NB4 (cell line): ENCODE measurements around the gene MACC1.

Experiments used
- DNase-seq: peaks from one replicate; pipeline ENCODE4 v3.0.0; 2010; ENCODE audit warnings: low read depth
- H3K4me3 ChIP-seq: one replicate; pipeline ENCODE4 v1.5.1; 2011; ENCODE audit warnings: mild to moderate bottlenecking, low read depth, low read length, moderate library complexity
- MYC ChIP-seq: IDR thresholded peaks from 2 replicates; pipeline ENCODE4 v1.6.1; 2011; ENCODE audit warnings: low read depth, low read length
- POLR2A ChIP-seq: IDR thresholded peaks from 2 replicates; pipeline ENCODE4 v1.6.1; 2011; ENCODE audit warnings: mild to moderate bottlenecking; ENCODE audit not compliant: insufficient read length; ENCODE audit errors: extremely low read depth
- TF ChIP-seq, protein P1 (sequence below): IDR thresholded peaks from 2 replicates; pipeline ENCODE4 v1.6.1; 2011; ENCODE audit warnings: low read depth, low read length
- TF ChIP-seq, protein P2 (sequence below): IDR thresholded peaks from one replicate; pipeline ENCODE4 v1.5.1; 2012; ENCODE audit warnings: low read depth, low read length

MACC1 gene

DNA sequence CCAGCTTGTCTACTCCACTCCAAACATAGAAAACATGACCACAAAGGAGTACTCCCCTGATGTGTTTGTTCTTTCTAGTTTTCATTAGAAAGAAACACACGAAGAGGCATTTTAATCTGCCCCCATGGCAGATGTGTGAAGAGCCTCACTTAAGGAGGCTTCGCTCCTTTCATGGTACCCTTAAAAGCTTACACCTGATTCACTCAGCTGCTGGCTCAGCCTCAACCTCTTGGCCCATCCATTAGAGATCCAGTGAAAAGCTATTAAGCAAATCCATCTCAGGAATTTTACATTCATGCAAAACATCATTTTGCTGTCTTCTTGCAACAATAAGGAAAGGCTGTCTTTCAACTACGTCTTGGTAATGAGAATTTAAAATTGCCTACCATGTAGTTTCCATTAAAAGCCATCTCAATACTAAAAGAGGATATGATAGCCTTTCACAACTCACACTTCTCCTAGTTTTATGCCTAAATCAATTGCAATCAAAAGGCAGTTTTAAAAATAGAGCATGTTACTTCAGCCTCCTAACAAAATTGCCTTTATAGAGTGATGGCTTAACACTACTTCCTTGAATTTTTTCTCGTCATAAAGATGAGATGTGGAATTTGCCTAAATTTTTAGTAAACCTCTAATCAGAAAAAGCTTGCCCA, 22.7 kb downstream of the MACC1 start:
- TF ChIP-seq, protein P1, sequence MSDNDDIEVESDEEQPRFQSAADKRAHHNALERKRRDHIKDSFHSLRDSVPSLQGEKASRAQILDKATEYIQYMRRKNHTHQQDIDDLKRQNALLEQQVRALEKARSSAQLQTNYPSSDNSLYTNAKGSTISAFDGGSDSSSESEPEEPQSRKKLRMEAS, result no peak
- TF ChIP-seq POLR2A (no peak), MYC (no peak)
- TF ChIP-seq, protein P2, sequence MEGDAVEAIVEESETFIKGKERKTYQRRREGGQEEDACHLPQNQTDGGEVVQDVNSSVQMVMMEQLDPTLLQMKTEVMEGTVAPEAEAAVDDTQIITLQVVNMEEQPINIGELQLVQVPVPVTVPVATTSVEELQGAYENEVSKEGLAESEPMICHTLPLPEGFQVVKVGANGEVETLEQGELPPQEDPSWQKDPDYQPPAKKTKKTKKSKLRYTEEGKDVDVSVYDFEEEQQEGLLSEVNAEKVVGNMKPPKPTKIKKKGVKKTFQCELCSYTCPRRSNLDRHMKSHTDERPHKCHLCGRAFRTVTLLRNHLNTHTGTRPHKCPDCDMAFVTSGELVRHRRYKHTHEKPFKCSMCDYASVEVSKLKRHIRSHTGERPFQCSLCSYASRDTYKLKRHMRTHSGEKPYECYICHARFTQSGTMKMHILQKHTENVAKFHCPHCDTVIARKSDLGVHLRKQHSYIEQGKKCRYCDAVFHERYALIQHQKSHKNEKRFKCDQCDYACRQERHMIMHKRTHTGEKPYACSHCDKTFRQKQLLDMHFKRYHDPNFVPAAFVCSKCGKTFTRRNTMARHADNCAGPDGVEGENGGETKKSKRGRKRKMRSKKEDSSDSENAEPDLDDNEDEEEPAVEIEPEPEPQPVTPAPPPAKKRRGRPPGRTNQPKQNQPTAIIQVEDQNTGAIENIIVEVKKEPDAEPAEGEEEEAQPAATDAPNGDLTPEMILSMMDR, result no peak
- DNase-seq, result no peak
- H3K4me3 ChIP-seq, result no peak overlapping the region

DNA sequence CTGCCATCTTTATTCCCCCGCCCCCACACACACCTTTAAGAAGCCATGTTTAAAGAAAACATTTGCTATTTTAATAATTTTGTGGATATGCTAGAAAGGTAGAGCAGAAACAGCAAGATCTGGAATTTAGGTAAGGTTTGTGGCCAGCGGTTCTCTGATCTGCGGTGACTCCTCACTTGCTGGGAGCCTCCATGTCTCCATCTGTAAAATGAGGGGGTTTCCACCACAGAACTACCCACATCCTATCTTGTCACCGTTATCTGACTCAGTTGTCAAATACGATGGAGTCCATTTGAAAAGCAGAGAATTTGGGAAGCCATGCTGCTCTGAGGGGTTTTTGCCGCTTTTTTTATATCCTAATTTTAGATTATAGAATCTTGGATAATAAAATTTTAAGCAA, 23.3 kb downstream of the MACC1 start:
- H3K4me3 ChIP-seq, result no peak overlapping the region
- no peak for DNase-seq
- TF ChIP-seq, protein P2, result no peak
- TF ChIP-seq MYC (no peak), POLR2A (no peak)
- TF ChIP-seq, protein P1, result no peak

DNA sequence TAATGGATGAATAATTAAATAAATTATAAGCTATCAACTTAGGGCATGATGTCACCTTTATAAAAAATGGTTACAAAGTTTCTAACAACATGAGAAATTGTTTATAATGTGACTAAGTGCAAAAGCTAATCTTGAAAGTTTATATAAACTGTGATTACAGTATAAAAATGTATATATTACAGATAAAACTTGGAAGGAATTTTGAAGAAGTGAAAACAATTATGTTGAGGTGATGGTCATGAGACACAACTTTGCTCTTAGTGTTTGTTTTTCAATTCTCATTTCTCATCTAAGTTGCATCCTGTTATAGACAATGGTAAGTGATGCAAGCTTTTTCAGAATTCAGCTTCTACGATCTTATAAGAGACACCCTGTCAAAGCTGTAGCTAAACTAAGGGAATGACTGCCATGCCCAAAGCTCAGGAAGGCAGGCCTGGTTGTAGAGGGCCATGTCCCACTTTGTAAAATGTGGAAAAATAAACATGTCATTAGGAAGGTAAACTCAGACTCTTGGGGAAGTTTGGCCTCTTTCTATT, 23.9 kb downstream of the MACC1 start:
- TF ChIP-seq, protein P1, result no peak
- TF ChIP-seq, protein P2, result no peak
- TF ChIP-seq MYC, result no peak
- no peak for TF ChIP-seq POLR2A
- no peak for DNase-seq
- no peak overlapping the region for H3K4me3 ChIP-seq

DNA sequence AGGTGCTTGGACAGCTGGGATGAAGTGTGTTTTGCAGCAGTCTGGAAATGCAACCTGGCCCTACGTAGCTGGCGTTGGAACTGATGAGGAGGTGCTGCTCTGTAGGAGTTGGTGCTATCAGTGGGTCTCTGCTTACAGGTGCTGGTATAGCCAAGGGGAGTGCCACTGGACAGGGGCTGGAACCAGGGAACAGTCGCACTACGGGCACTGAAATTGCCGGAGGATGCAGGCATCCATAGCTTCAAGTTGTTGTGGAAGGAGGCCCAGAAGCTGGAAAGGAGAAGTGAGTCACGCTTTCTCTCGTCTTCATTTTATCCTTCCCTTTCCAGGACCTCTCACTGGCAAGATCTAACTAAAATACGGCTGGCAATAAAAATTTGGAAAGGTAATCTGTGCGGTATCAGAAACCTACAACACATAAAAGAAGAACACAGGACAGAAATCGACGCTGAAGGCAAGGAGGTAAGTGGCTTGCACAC, 25.8 kb downstream of the MACC1 start:
- no peak overlapping the region for H3K4me3 ChIP-seq
- no peak for TF ChIP-seq POLR2A
- TF ChIP-seq MYC, result no peak
- TF ChIP-seq, protein P1, result no peak
- TF ChIP-seq, protein P2, result no peak
- no peak for DNase-seq

DNA sequence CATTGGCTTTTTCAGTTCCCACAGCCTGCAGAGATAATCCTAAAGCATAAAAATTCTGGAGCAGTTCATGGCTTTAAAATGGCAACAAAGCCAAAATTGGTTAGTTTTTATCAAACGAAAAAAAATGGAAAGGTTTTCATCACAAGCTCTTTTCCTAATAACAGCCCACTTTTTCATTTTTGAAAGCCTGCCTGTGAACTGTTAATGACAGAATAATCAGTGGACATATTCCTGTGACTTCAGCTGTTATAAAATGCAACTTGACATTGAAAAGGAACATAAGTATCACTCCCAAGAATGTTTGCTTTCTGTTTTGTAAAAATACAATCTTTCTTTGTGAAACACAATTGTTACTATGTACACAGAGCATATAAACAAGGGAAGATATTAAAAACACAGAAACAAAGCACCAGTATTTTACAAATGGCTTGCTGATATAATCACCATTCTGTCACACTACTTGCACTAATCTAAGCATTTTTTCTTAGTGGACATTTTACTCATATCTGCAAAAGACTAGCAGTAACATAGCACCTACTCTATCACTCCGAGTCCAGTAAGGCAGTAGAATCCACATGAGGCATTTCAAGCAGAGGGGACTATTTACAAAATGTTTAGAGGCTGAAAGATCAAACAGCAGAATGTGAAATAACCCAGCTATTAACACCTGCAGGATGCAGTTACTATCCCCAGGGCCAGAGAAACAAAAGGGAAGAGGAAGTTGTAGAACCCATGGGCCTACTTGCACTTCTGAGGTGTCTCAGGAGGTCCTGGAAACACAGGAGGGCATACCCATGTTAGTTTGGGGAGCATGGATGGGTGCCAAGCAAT, 26.4 kb downstream of the MACC1 start:
- DNase-seq, result peak; percentile 24
- H3K4me3 ChIP-seq, result no peak overlapping the region
- TF ChIP-seq, protein P1, result 0 out of 2 replicates have a peak, but pooled peaks have one; percentile 15
- TF ChIP-seq, protein P2, result no peak
